LNCaP clone FGC (cell line): ENCODE data around the gene MAPK4.
"Not testable (repeated sequence)": the region's sequence is repeated elsewhere in the genome, so short reads cannot be mapped to it uniquely, and the experiment has no call there.

ENCODE experiments used
- DNase-seq: peaks from one replicate; pipeline ENCODE4 v3.0.0-alpha.2; 2011; ENCODE audit warnings: low read depth
- H3K4me3 ChIP-seq: 2 replicates; pipeline ENCODE4 v1.5.1; 2011; ENCODE audit warnings: mild to moderate bottlenecking, low read depth, low read length, control low read depth
- CTCF ChIP-seq: IDR thresholded peaks from 2 replicates; pipeline ENCODE4 v1.5.1; 2012; ENCODE audit warnings: mild to moderate bottlenecking; ENCODE audit not compliant: control insufficient read depth, insufficient read depth; ENCODE audit errors: extremely low read depth

MAPK4 gene

GRCh38 chr18:50562686-50563085 lies 2.8 kb downstream of the MAPK4 start:
- H3K4me3 ChIP-seq: no peak overlapping the region
- TF ChIP-seq CTCF: no peak
- peak; percentile 41 for DNase-seq

GRCh38 chr18:50563376-50563775 lies 3.5 kb downstream of the MAPK4 start:
- no peak for TF ChIP-seq CTCF

GRCh38 chr18:50569930-50570329 lies 10.0 kb downstream of the MAPK4 start:
- no peak for TF ChIP-seq CTCF
- DNase-seq: no peak

More at GRCh38 chr18:50563376-50563775, 3.5 kb downstream of the MAPK4 start:
- no peak for DNase-seq
- no peak overlapping the region for H3K4me3 ChIP-seq

GRCh38 chr18:50571606-50572005 lies 11.7 kb downstream of the MAPK4 start:
- no peak for TF ChIP-seq CTCF
- DNase-seq: no peak
- H3K4me3 ChIP-seq: no peak overlapping the region

More at GRCh38 chr18:50569930-50570329, 10.0 kb downstream of the MAPK4 start:
- no peak overlapping the region for H3K4me3 ChIP-seq

GRCh38 chr18:50573196-50573595 lies 13.3 kb downstream of the MAPK4 start:
- DNase-seq, H3K4me3 ChIP-seq: not testable (repeated sequence)

GRCh38 chr18:50573679-50574078 lies 13.8 kb downstream of the MAPK4 start:
- no peak for DNase-seq
- TF ChIP-seq CTCF: 0 out of 2 replicates have a peak, but pooled peaks have one; percentile 5
- H3K4me3 ChIP-seq: no peak overlapping the region

- no peak overlapping the region for H3K4me3 ChIP-seq
- DNase-seq: no peak
- TF ChIP-seq CTCF: no peak
Observed at GRCh38 chr18:50578030-50578429, 18.1 kb downstream of the MAPK4 start.
